ENCODE measurements around the gene ELF1.
"Not testable (repeated sequence)": the region's sequence is repeated elsewhere in the genome, so short reads cannot be mapped to it uniquely, and the experiment has no call there.

Gene ELF1

GRCh38 chr13:40916207-40916998, 102.7 kb downstream of the ELF1 start:
- Histone ChIP-seq H3K27ac (no peak overlapping the region), H3K4me3 (no peak overlapping the region)

- not testable (repeated sequence) for H3K27ac ChIP-seq, H3K4me3 ChIP-seq
These were observed 104.3 kb downstream of the ELF1 start for GRCh38 chr13:40914863-40915262.

- Histone ChIP-seq H3K4me3 (no peak overlapping the region), H3K27ac (no peak overlapping the region)
These were observed 107.8 kb downstream of the ELF1 start for GRCh38 chr13:40911341-40911740.

- H3K27ac ChIP-seq = peak overlapping the region in 1 of 21 experiments; percentile 6
- H3K4me3 ChIP-seq = no peak overlapping the region
These were observed 108.6 kb downstream of the ELF1 start for GRCh38 chr13:40910324-40911050.

- H3K4me3 ChIP-seq, H3K27ac ChIP-seq: not testable (repeated sequence)
These were observed 109.4 kb downstream of the ELF1 start for GRCh38 chr13:40909541-40910200.

- no peak overlapping the region for H3K4me3 ChIP-seq
These were observed 110.6 kb downstream of the ELF1 start for GRCh38 chr13:40908546-40908945.

GRCh38 chr13:40901032-40901431, 118.1 kb downstream of the ELF1 start:
- H3K27ac ChIP-seq, H3K4me3 ChIP-seq: not testable (repeated sequence)

More at GRCh38 chr13:40908546-40908945, 110.6 kb downstream of the ELF1 start:
- no peak overlapping the region for H3K27ac ChIP-seq

- not testable (repeated sequence) for H3K4me3 ChIP-seq, H3K27ac ChIP-seq
These were observed 118.5 kb downstream of the ELF1 start for GRCh38 chr13:40900568-40900967.

- no peak overlapping the region for H3K27ac ChIP-seq
- H3K4me3 ChIP-seq = no peak overlapping the region
These were observed 122.1 kb downstream of the ELF1 start for GRCh38 chr13:40897053-40897452.

GRCh38 chr13:40895227-40896184, 123.6 kb downstream of the ELF1 start:
- H3K27ac ChIP-seq = no peak overlapping the region
- no peak overlapping the region for H3K4me3 ChIP-seq

GRCh38 chr13:40893573-40893972, 125.5 kb downstream of the ELF1 start:
- H3K4me3 ChIP-seq, H3K27ac ChIP-seq: not testable (repeated sequence)

GRCh38 chr13:40886017-40886416, 133.1 kb downstream of the ELF1 start:
- Histone ChIP-seq H3K4me3 (no peak overlapping the region), H3K27ac (no peak overlapping the region)

GRCh38 chr13:40884175-40884574, 134.9 kb downstream of the ELF1 start:
- H3K4me3 ChIP-seq, H3K27ac ChIP-seq: not testable (repeated sequence)
